GM12873 (cell line): Measurements from ENCODE around the gene EBF3.

Source experiments
- TF ChIP-seq, protein P1 (sequence below): IDR thresholded peaks from 2 replicates; pipeline ENCODE4 v1.5.1; 2012; ENCODE audit warnings: low read depth, mild to moderate bottlenecking, moderate library complexity, low read length, control low read depth; ENCODE audit not compliant: insufficient read depth; ENCODE audit errors: missing control alignments

The EBF3 gene

DNA sequence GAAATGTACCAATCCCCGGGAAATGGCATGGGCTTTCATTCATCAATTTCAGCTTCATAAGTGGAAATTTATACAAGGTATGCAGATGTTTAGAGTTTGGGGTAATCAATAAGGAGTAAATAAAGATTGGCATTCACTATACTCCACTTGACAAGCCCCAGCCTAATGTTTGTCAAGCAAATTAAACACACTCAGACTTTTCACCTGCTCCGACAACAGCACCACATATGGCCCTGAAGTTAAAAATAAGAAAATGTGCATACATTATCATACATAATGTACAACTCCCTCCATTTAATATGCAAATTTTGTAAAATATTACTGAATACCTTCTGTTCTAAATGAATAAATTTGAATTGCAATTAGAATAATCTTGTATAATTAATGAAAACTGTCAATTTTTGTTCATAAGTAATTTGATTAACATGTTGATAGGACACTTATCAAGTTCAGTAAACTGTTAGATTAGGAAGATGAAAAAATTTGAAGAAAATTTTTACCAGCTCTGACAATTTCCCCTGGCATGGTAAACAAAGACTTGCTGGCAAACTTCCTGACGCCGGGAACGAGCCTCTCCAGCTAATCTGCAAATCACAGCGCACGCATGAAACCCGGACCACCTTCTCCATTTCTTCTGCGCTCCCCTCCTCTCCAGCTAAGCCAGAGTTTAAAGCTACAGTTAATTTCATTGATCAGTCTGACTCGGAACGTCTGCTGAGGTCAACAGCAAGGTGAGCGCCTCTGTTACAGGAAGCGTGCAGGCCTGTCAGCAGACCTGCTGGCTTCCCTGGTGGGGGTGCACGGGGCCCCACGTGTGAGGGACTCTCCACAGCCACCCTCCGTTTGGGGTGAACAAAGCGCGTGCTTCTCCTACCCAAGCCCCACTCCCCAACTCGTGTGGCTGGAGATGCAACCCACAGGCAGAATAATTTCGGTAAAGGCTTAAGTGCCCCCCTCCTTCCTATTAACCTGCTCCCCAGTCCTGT lies 70.7 kb downstream of the EBF3 start:
- TF ChIP-seq, protein P1, sequence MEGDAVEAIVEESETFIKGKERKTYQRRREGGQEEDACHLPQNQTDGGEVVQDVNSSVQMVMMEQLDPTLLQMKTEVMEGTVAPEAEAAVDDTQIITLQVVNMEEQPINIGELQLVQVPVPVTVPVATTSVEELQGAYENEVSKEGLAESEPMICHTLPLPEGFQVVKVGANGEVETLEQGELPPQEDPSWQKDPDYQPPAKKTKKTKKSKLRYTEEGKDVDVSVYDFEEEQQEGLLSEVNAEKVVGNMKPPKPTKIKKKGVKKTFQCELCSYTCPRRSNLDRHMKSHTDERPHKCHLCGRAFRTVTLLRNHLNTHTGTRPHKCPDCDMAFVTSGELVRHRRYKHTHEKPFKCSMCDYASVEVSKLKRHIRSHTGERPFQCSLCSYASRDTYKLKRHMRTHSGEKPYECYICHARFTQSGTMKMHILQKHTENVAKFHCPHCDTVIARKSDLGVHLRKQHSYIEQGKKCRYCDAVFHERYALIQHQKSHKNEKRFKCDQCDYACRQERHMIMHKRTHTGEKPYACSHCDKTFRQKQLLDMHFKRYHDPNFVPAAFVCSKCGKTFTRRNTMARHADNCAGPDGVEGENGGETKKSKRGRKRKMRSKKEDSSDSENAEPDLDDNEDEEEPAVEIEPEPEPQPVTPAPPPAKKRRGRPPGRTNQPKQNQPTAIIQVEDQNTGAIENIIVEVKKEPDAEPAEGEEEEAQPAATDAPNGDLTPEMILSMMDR, result no peak

DNA sequence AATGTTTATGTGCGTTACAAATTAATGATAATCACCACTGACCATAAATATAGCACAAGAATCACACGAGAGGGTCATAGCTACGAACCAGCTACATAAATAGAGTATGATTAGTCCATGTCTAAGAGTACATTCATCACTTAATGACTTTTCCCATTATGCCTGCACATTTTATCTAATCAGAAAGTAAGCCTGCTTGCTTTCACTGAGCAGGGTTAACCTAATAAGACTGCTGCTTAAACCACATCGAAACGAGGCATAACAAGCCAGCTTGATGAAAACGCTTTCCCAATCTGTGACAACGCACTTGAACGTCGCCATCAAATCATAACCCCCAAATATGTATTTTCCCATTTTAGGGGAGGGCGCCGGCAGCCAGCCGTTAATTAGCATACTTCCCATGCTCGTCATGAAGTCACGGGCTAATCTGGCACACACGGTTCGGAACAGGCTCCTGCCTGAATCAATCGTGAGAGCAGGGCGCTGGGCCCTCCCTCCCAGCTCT lies 71.5 kb downstream of the EBF3 start:
- TF ChIP-seq, protein P1, result no peak

GRCh38 chr10:129891806-129892205 lies 72.3 kb downstream of the EBF3 start:
- TF ChIP-seq, protein P1, result no peak

- TF ChIP-seq, protein P1, result no peak
Observed at GRCh38 chr10:129890170-129890569, 73.9 kb downstream of the EBF3 start.

DNA sequence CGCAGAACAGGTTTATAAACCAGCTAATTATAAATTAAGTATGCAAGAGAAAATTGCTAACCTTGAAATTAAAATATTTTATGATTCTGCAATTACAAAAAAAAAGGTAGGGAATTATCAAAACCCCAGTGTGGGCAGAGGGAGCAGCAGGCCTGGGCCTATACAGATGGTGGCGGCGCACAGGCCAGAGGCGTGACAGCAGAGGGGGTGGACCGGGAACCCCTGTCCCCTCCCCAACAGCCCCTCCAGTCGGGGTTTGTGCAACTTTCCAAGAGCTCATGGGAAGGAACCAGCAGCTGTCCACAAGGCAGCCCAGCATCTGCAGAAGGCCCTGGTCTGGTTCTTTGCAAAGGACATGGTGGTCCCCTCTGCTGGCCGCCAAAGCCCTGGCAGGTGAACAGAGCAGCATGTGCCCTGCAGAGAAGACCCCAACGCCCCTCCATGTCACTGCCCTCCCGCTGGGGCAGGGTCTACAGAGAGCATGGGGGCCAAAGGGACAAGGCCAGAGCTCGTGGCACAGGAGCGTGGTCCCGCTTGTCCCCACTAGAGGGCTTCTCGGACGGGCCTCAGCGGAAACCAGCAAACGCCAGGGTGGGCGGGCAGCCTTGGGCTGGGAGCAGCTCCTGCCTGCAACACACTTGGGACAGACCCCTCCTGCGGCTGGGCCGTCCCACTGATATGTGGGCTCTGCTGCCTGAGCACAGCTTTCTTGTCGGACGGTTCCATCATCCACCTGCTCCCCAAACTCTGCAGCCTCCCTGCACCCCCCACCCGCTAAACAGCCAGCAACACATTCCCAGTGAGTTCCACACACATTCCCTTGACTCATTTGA lies 75.1 kb downstream of the EBF3 start:
- TF ChIP-seq, protein P1, result peak; percentile 78

DNA sequence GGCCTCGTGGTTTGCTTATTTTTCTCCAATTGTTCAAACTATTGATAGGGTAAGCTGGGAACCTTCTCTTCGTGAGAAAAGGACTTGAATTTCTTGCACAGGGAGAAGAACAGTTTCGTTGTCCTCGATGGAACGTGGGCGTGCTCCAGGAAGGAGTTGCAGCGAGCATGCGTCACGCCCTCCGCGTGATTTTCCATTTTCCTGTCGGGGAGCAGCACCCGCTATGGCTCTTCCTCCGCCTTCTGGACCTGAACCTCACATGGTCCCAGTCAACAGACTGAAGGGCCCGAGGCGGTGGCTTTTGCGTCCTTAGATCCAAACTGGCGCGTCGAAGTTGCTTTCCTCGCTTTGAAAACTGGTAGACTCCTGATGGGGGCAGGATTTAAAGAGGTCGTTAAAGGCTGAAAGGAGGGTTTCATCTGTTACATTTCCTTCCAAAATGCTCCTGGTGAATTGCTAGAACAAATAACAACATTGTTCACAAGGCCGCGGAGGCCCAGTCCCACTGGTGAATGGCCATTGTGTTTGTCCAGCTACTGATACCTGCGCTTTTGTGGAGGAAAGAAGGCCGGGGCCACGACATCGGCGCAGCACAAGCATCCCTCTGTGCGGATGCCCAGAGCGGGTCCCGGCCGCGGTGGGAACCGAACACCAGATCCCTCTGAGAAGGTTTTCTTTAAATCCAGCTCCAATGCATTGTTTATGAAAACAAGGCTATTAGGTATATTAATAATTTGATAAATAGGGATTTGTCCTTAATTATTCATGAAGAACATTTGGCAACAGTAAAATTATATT lies 75.9 kb downstream of the EBF3 start:
- TF ChIP-seq, protein P1, result no peak
